Measurements from ENCODE around the gene ALOX12B. TPM values are rescaled to one million over a fixed set of nuclear protein-coding genes. Genes with fewer than 3 reads are reported as not detected.

The ALOX12B gene
- total RNA-seq, 2 experiments from 2014 or later = 2.0 to 5.3 TPM

DNA sequence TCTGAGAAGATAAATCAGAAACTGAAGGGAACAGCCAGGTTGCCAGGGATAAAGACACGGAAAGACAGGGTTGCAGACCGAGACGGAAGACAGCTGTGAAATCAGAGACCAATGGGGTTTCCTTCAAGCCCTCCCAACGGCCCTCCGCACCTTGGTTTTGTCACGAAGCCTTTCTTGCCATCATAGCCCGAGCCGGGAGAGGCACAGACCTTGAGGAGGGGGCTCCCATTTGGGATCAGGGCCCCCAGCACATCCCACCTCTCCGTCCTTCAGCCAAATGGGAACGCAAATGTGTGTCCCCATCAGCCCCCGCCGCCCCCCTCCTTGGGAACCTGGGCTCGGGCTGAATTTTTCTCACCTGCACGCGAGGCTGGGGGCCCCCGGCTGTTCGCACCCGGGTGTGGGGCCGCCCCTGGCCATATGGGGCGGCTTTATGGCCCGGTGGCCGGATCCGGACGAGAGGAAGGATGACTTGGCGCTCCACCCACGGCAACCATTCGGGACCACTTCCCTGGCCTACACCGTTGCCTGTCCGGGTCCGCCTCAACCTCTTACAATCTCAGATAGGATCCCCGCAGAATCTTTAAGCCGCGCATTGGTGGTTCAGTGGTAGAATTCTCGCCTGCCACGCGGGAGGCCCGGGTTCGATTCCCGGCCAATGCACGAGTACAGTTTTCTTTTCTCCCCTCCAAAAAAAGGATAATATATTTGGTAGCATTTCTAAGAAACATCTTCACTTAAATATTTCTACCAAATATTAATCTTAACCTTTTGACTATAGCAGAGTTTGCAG, 37.8 kb upstream of the ALOX12B start:
- POLR2A ChIA-PET = no interaction called here
- peak; percentile 85 for DNase-seq (ENCODE audit: low spot score)
- H3K9me2 ChIP-seq (ENCODE audit: insufficient read depth, low read length) = no peaks in the 10 kb centered on the region
- H3K4me3 ChIP-seq (ENCODE audit: low read depth, low read length, poor library complexity, severe bottlenecking) = peak overlapping the region; percentile 79
- 0 out of 2 replicates have a peak, but pooled peaks cover 3% of the 10 kb centered on the region for H4K20me1 ChIP-seq (ENCODE audit: insufficient read depth, low read length)
- no peaks in the 10 kb centered on the region for H3K9me3 ChIP-seq (ENCODE audit: low read length)
- BruUV-seq (replicated peaks) = no TSS peak
- peaks cover 46% of the 10 kb centered on the region for H3K4me1 ChIP-seq (ENCODE audit: insufficient read depth, low read length, poor library complexity, severe bottlenecking)
- TF ChIP-seq, protein P1, sequence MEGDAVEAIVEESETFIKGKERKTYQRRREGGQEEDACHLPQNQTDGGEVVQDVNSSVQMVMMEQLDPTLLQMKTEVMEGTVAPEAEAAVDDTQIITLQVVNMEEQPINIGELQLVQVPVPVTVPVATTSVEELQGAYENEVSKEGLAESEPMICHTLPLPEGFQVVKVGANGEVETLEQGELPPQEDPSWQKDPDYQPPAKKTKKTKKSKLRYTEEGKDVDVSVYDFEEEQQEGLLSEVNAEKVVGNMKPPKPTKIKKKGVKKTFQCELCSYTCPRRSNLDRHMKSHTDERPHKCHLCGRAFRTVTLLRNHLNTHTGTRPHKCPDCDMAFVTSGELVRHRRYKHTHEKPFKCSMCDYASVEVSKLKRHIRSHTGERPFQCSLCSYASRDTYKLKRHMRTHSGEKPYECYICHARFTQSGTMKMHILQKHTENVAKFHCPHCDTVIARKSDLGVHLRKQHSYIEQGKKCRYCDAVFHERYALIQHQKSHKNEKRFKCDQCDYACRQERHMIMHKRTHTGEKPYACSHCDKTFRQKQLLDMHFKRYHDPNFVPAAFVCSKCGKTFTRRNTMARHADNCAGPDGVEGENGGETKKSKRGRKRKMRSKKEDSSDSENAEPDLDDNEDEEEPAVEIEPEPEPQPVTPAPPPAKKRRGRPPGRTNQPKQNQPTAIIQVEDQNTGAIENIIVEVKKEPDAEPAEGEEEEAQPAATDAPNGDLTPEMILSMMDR (conservative IDR thresholded peaks at IDR 0.05; ENCODE audit: low read length) = no peak
- no peak for TF ChIP-seq EZH2phosphoT487 (IDR thresholded peaks at IDR 0.05; ENCODE audit: borderline replicate concordance, low read depth, low read length)
- H3K79me2 ChIP-seq (ENCODE audit: insufficient read depth, low read depth, low read length) = no peaks in the 10 kb centered on the region
- H3K27ac ChIP-seq (ENCODE audit: low read depth, low read length, poor library complexity, severe bottlenecking) = peak overlapping the region; percentile 40
- H3K36me3 ChIP-seq (ENCODE audit: insufficient read depth, low read length) = no peaks in the 10 kb centered on the region
- H2AFZ ChIP-seq (ENCODE audit: low read length) = peak overlapping the region; percentile 80; the same call in 1 of the 2 replicates
- H3K4me2 ChIP-seq (ENCODE audit: low read length) = peak overlapping the region; percentile 98
- intact Hi-C loops (cut with micrococcal nuclease; ENCODE audit: unreplicated experiment) = loop anchor here (1.0 kb wide), 2 partner anchors 14 to 258 kb away; partner anchors contain the start of gene RPL26
- CTCF ChIA-PET (ENCODE audit: unreplicated experiment) = no interaction called here

DNA sequence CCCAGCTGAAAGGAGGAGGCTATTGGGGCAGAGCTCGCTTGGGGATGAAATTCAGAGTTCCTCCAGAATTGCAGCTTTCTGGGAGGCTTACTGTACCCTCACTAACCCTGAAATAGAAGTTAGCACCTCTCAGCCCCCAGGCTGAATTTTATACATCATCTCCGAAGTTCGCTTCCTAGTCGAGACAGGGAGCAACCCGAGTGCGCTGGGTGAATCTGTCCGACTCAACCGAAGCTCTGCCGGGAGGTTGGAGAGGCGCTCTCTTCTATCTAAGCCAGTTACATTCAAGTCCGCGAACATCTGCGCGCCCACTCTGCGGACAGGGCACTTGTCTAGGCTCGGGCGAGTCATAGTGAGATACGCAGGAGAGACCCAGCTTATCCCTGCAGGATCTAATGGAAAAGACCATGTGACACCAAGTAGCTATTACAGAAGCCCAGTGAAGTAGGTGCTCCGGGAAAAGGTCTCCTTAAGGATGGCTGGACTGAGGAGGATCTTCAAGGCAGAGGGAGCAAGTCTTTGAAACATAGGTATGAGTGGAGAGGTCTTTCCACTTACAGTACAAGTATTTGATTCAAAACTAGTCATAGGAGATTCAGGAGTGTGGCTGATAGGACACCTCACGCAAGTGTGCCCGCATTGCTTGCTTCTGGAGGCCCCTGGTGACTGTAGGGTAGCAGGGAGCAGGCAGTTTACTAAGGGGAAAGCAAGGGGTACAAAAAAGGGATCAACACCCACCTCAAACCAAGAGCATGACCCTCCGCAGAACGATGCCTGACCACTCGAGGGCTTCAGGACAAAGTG, 37.0 kb upstream of the ALOX12B start:
- intact Hi-C loops (cut with micrococcal nuclease; ENCODE audit: unreplicated experiment) = loop anchor here (1.0 to 5.0 kb wide), 4 partner anchors 15 to 287 kb away; partner anchors contain the start of genes RANGRF and RPL26
- DNase-seq (ENCODE audit: low spot score) = peak; percentile 32
- POLR2A ChIA-PET = no interaction called here
- CTCF ChIA-PET (ENCODE audit: unreplicated experiment) = no interaction called here
- no peaks in the 10 kb centered on the region for H3K79me2 ChIP-seq (ENCODE audit: insufficient read depth, low read depth, low read length)
- no peaks in the 10 kb centered on the region for H3K9me2 ChIP-seq (ENCODE audit: insufficient read depth, low read length)
- H3K36me3 ChIP-seq (ENCODE audit: insufficient read depth, low read length) = no peaks in the 10 kb centered on the region
- H3K4me1 ChIP-seq (ENCODE audit: insufficient read depth, low read length, poor library complexity, severe bottlenecking) = peaks cover 53% of the 10 kb centered on the region
- TF ChIP-seq, protein P1 (conservative IDR thresholded peaks at IDR 0.05; ENCODE audit: low read length) = no peak
- TF ChIP-seq EZH2phosphoT487 (IDR thresholded peaks at IDR 0.05; ENCODE audit: borderline replicate concordance, low read depth, low read length) = no peak
- H3K27ac ChIP-seq (ENCODE audit: low read depth, low read length, poor library complexity, severe bottlenecking) = no peak overlapping the region
- no peaks in the 10 kb centered on the region for H3K9me3 ChIP-seq (ENCODE audit: low read length)
- BruUV-seq (replicated peaks) = no TSS peak
- H2AFZ ChIP-seq (ENCODE audit: low read length) = peak overlapping the region; percentile 62; the same call in 1 of the 2 replicates
- H3K4me3 ChIP-seq (ENCODE audit: low read depth, low read length, poor library complexity, severe bottlenecking) = peak overlapping the region; percentile 79
- H4K20me1 ChIP-seq (ENCODE audit: insufficient read depth, low read length) = 0 out of 2 replicates have a peak, but pooled peaks cover 3% of the 10 kb centered on the region
- peak overlapping the region; percentile 98 for H3K4me2 ChIP-seq (ENCODE audit: low read length)
